Naive B cell (primary cell): Measurements from ENCODE around the gene CTRB1. TPM values are rescaled to one million over a fixed set of nuclear protein-coding genes. Genes with fewer than 3 reads are reported as not detected.
"Not testable (repeated sequence)": the region's sequence is repeated elsewhere in the genome, so short reads cannot be mapped to it uniquely, and the experiment has no call there.

Experiments
- ATAC-seq, 2 donors: fragments of 150-1000 bp; cut with Tn5 transposase; 2 replicates each; pipeline ENCODE4 v1.10.0; 2021; ENCODE audit warnings: low read depth in 2 of 2, mild to moderate bottlenecking in 2 of 2, moderate library complexity in 2 of 2
- DNase-seq: peaks from one replicate; pipeline ENCODE4 v3.0.0; 2022
- H3K27ac Mint-ChIP-seq, 6 donors: one replicate each; pipeline ENCODE4 v1.8.0; 2020 to 2022; ENCODE audit warnings: mild to moderate bottlenecking in 6 of 6, mixed read lengths in 6 of 6, moderate library complexity in 5 of 6, inconsistent platforms in 2 of 6
- H3K27me3 Mint-ChIP-seq, 3 donors: one replicate each; pipeline ENCODE4 v1.8.0; 2021 to 2022; ENCODE audit warnings: mixed read lengths in 3 of 3, mild to moderate bottlenecking in 1 of 3
- H3K36me3 Mint-ChIP-seq, 2 donors: one replicate each; pipeline ENCODE4 v1.8.0; 2020 to 2022; ENCODE audit warnings: mixed read lengths in 2 of 2, inconsistent platforms in 1 of 2, mild to moderate bottlenecking in 1 of 2
- H3K4me1 Mint-ChIP-seq, 3 donors: one replicate each; pipeline ENCODE4 v1.8.0; 2020 to 2022; ENCODE audit warnings: mixed read lengths in 3 of 3, inconsistent platforms in 1 of 3, mild to moderate bottlenecking in 1 of 3, moderate library complexity in 1 of 3
- H3K4me3 Mint-ChIP-seq, 8 donors: one replicate each; pipeline ENCODE4 v1.8.0; 2020 to 2022; ENCODE audit warnings: mild to moderate bottlenecking in 8 of 8, mixed read lengths in 8 of 8, moderate library complexity in 8 of 8, inconsistent platforms in 2 of 8
- H3K9me3 Mint-ChIP-seq, 7 donors: one replicate each; pipeline ENCODE4 v1.8.0; 2020 to 2022; ENCODE audit warnings: mixed read lengths in 7 of 7, mild to moderate bottlenecking in 5 of 7, inconsistent platforms in 2 of 7, moderate library complexity in 1 of 7
- polyA plus RNA-seq, 6 donors: library from polyadenylated mRNA; unstranded; fragments of 300-500 nt; fragmentation: Illumina TruSeq; gene quantifications; one replicate each; pipeline ENCODE4 v1.2.3, GENCODE V29; 2021; ENCODE audit warnings: low read depth in 6 of 6

The CTRB1 gene
- polyA plus RNA-seq, 6 donors from 2014 or later = not detected

- H3K4me3 Mint-ChIP-seq, H3K9me3 Mint-ChIP-seq, H3K36me3 Mint-ChIP-seq, DNase-seq, ATAC-seq: not testable (repeated sequence)
- Mint-ChIP-seq H3K4me1 (peaks cover 10 to 20% (median 17%) of the 10 kb centered on the region in 3 donors), H3K27ac (peak overlapping the region in 1 of 6 donors; percentile 21), H3K27me3 (peaks cover 66 to 93% (median 92%) of the 10 kb centered on the region in 3 donors)
Observed at GRCh38 chr16:75242436-75243078, 23.8 kb downstream of the CTRB1 start.

GRCh38 chr16:75243667-75244224, 25.0 kb downstream of the CTRB1 start:
- ATAC-seq = no peak
- H3K27me3 Mint-ChIP-seq = peaks cover 77 to 94% (median 94%) of the 10 kb centered on the region in 3 donors
- no peaks in the 10 kb centered on the region for H3K36me3 Mint-ChIP-seq
- DNase-seq = no peak
- peak overlapping the region in 2 of 8 donors; percentile 33 to 62 for H3K4me3 Mint-ChIP-seq
- H3K27ac Mint-ChIP-seq = no peak overlapping the region
- peaks cover 0 to 3% (median 0%) of the 10 kb centered on the region in 7 donors for H3K9me3 Mint-ChIP-seq
- H3K4me1 Mint-ChIP-seq = peaks cover 14 to 28% (median 24%) of the 10 kb centered on the region in 3 donors

- Mint-ChIP-seq H3K4me1 (peaks cover 14 to 28% (median 24%) of the 10 kb centered on the region in 3 donors), H3K36me3 (no peaks in the 10 kb centered on the region), H3K27ac (no peak overlapping the region), H3K4me3 (peak overlapping the region in 2 of 8 donors; percentile 23 to 41), H3K9me3 (peaks cover 0 to 3% (median 0%) of the 10 kb centered on the region in 7 donors), H3K27me3 (peaks cover 78 to 94% (median 92%) of the 10 kb centered on the region in 3 donors)
- ATAC-seq (no peak), DNase-seq (no peak)
Observed at GRCh38 chr16:75244225-75244809, 25.5 kb downstream of the CTRB1 start.

- Mint-ChIP-seq H3K9me3 (peaks cover 0 to 3% (median 0%) of the 10 kb centered on the region in 7 donors), H3K27me3 (peaks cover 79 to 96% (median 90%) of the 10 kb centered on the region in 3 donors)
Observed at GRCh38 chr16:75244844-75245758, 26.3 kb downstream of the CTRB1 start.

DNA sequence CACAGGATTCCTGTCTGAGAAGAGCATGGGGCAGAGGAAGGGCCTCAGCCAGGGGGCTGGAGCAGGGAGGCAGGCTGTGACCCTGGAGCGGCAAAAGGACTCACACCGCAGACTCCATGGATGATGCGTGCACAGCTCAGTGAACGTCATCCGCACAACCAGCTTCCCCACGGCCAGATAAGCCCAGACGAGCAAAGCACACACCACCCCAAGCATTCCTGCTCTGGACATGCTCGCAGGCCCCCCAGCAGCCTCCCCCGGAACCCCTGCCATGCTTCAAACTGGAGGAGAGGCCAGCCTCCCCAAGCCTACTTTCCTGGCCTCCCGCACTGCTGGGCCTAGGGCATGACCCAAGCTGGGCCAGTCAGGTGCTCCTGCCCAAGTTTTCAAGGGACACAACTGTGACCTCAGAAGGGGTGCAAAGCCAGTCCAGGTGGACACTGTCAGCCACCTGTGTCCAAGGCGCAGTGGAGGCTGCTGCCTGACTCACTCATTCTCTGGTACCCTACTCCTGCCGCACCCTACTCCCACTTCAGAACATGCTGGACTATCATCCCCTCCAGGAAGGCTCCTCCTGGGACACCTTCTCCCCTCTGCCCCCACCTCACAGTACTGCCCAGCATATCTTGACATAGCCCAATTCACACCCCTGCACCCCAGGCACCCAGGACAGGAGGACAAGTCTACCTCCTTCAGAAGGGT, 27.9 kb downstream of the CTRB1 start:
- H3K27me3 Mint-ChIP-seq = peaks cover 72 to 89% (median 87%) of the 10 kb centered on the region in 3 donors
- H3K27ac Mint-ChIP-seq = no peak overlapping the region
- H3K4me3 Mint-ChIP-seq = peak overlapping the region in 2 of 8 donors; percentile 13 to 39
- peaks cover 22 to 34% (median 30%) of the 10 kb centered on the region in 3 donors for H3K4me1 Mint-ChIP-seq
- H3K36me3 Mint-ChIP-seq = no peaks in the 10 kb centered on the region
- peaks cover 0 to 3% (median 0%) of the 10 kb centered on the region in 7 donors for H3K9me3 Mint-ChIP-seq
- no peak for ATAC-seq
- no peak for DNase-seq

More at GRCh38 chr16:75244844-75245758, 26.3 kb downstream of the CTRB1 start:
- H3K36me3 Mint-ChIP-seq = no peaks in the 10 kb centered on the region
- peak overlapping the region in 1 of 8 donors; percentile 81 for H3K4me3 Mint-ChIP-seq
- DNase-seq (no peak), ATAC-seq (peak; percentile 40 to 41)
- H3K4me1 Mint-ChIP-seq = peaks cover 18 to 28% (median 27%) of the 10 kb centered on the region in 3 donors
- H3K27ac Mint-ChIP-seq = no peak overlapping the region

- Mint-ChIP-seq H3K4me1 (peaks cover 28 to 40% (median 36%) of the 10 kb centered on the region in 3 donors), H3K4me3 (no peak overlapping the region), H3K27ac (no peak overlapping the region), H3K36me3 (no peaks in the 10 kb centered on the region), H3K27me3 (peaks cover 74 to 89% (median 88%) of the 10 kb centered on the region in 3 donors), H3K9me3 (peaks cover 0 to 3% (median 0%) of the 10 kb centered on the region in 7 donors)
- no peak for DNase-seq
- ATAC-seq = no peak
Observed at GRCh38 chr16:75247249-75247648, 28.5 kb downstream of the CTRB1 start.

GRCh38 chr16:75248142-75248535, 29.4 kb downstream of the CTRB1 start:
- Mint-ChIP-seq H3K4me3 (peak overlapping the region in 1 of 8 donors; percentile 13), H3K4me1 (peaks cover 29 to 40% (median 37%) of the 10 kb centered on the region in 3 donors), H3K9me3 (peaks cover 0 to 3% (median 0%) of the 10 kb centered on the region in 7 donors), H3K27me3 (peaks cover 68 to 89% (median 88%) of the 10 kb centered on the region in 3 donors), H3K36me3 (no peaks in the 10 kb centered on the region), H3K27ac (no peak overlapping the region)
- ATAC-seq (no peak), DNase-seq (no peak)

GRCh38 chr16:75248536-75249380, 30.0 kb downstream of the CTRB1 start:
- H3K9me3 Mint-ChIP-seq = peaks cover 0 to 3% (median 0%) of the 10 kb centered on the region in 7 donors
- no peak for ATAC-seq
- peak overlapping the region in 2 of 8 donors; percentile 23 to 50 for H3K4me3 Mint-ChIP-seq
- peaks cover 29 to 40% (median 33%) of the 10 kb centered on the region in 3 donors for H3K4me1 Mint-ChIP-seq
- no peaks in the 10 kb centered on the region for H3K36me3 Mint-ChIP-seq
- DNase-seq = no peak
- peaks cover 68 to 89% (median 86%) of the 10 kb centered on the region in 3 donors for H3K27me3 Mint-ChIP-seq
- H3K27ac Mint-ChIP-seq = no peak overlapping the region

- Mint-ChIP-seq H3K4me1 (peaks cover 26 to 34% (median 27%) of the 10 kb centered on the region in 3 donors), H3K27me3 (peaks cover 63 to 89% (median 84%) of the 10 kb centered on the region in 3 donors), H3K27ac (no peak overlapping the region), H3K4me3 (no peak overlapping the region), H3K9me3 (peaks cover 0 to 3% (median 0%) of the 10 kb centered on the region in 7 donors), H3K36me3 (no peaks in the 10 kb centered on the region)
- ATAC-seq (no peak), DNase-seq (no peak)
Observed at GRCh38 chr16:75249441-75249840, 30.7 kb downstream of the CTRB1 start.

DNA sequence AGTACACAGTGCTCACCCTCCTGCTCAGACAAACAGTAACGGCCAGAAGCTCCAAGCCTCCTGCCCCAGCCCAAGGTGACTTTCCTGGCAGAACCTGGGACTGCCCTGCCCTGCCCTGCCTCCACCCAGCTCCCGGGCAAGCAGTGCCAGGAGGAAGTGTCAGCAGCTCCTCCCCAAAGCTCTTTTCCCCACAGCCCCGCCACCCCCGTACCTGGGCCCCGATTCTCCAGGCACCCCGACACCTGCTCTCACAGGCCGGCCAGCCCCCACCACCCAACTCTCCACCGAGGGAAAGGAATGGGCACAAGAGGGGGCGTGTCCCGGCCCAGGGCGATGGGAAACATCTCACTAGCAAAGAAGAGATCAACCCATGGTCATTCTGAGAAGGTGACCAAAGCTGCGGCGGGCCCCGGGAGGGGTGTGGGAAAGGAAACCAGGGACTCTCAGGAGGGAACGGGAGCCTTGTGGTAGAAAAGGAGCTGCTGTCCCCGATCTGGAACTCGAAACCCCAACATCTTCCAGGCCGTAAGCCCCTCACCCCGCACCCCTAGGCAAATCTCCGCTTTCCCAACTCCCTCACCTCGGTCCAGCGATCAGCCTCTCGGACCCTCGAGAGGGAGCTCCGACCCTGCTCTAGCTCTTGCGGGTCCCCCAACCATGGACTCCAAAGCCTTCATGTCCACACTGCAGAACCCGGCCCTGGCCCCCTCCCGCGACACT, 31.5 kb downstream of the CTRB1 start:
- Mint-ChIP-seq H3K27ac (peak overlapping the region in 1 of 6 donors; percentile 21), H3K4me1 (peaks cover 19 to 29% (median 22%) of the 10 kb centered on the region in 3 donors), H3K4me3 (peak overlapping the region; percentile 9 to 87 (median 62)), H3K27me3 (peaks cover 64 to 91% (median 84%) of the 10 kb centered on the region in 3 donors), H3K9me3 (peaks cover 0 to 3% (median 0%) of the 10 kb centered on the region in 7 donors), H3K36me3 (no peaks in the 10 kb centered on the region)
- no peak for DNase-seq
- no peak for ATAC-seq

- Mint-ChIP-seq H3K4me3 (peak overlapping the region in 4 of 8 donors; percentile 49 to 72 (median 62)), H3K36me3 (no peaks in the 10 kb centered on the region), H3K4me1 (peaks cover 19 to 25% (median 22%) of the 10 kb centered on the region in 3 donors), H3K27me3 (peaks cover 61 to 92% (median 80%) of the 10 kb centered on the region in 3 donors), H3K9me3 (peaks cover 0 to 3% (median 0%) of the 10 kb centered on the region in 7 donors), H3K27ac (no peak overlapping the region)
- DNase-seq = no peak
- peak; percentile 13 to 20 for ATAC-seq
Observed at GRCh38 chr16:75250809-75251279, 32.1 kb downstream of the CTRB1 start.
